Activated CD8-positive, alpha-beta memory T cell treated with anti-CD3 and anti-CD28 coated beads, Interleukin-2, amount 50 U/mL, for 1 hour (primary cell): ENCODE measurements around the gene CCDC158.
"Not testable (repeated sequence)": the region's sequence is repeated elsewhere in the genome, so short reads cannot be mapped to it uniquely, and the experiment has no call there.

ENCODE experiments used
- DNase-seq: peaks from one replicate; pipeline ENCODE4 v3.0.0-alpha.2; 2020; ENCODE audit errors: extremely low read depth

CCDC158 gene

DNA sequence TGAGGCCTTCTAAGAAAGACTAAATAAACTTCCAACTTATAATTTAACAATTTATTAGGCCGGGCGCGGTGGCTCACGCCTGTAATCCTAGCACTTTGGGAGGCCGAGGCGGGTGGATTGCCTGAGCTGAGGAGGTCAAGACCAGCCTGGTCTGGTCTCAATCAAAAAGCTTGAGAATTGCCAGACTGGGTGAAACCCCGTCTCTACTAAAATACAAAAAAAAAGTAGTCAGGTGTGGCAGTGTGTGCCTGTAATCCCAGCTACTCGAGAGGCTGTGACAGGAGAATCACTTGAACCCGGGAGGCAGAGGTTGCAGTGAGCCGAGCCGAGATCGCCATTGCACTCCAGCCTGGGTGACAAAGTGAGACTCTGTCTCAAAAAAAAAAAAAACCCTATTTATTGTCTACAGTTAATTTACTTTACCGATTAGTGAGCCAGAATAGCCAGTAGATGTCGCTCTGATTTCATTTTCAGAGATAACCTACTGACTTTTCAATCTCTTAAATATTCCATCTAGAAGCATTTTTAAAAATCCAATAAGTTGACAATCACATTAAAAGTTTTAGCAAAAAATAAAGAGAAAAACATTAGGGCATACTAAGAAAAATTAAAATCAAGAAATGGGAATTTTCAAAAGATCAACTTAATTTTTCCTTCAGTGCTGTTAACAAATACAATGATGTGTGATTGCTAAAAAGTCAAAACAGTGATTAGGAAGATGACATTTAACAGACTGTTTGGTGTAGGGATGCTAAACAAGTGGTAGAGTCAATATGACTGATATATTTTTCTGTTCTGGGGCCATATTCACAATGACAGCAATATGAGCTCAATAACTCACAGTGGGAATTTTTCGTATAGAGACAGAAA, 9.8 kb upstream of the CCDC158 start:
- DNase-seq, result no peak

DNA sequence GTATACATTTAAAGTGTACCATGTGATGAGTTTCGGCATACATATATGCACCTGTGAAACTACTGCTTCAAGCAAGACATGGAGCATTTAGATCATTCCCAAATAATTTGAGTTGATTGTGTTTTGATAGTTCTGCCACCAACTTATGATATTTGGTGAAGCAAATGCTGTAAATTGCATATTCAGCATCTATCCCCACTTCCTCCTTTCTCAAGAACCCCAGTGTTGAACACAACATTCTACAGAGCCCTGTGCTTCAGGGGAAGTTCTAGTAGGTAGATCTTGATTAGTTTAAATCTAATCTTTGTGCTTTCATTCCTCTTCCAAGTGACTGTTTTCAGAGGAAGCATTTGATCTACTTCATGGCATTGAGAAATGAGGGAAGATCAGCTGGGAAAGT, 8.7 kb upstream of the CCDC158 start:
- DNase-seq, result no peak

DNA sequence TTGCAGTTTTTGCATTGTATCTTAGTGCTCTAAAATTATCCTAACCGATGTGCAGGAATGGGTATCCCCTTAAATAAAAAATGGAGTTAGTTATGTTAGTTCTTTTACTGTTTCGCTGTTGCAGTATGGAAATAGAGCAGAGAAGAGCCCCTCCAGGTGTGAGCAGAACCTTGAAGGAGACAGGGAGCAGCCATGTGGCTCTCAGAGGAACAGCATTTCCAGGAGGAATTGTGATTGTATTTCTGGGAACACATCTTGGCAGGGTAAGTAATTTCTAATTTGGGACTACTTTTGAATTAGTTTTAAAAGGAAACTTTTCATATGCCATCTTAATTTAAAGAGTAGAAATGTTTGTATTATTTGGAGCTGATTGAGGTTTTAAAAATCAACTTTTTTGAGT, 5.3 kb upstream of the CCDC158 start:
- DNase-seq, result no peak

DNA sequence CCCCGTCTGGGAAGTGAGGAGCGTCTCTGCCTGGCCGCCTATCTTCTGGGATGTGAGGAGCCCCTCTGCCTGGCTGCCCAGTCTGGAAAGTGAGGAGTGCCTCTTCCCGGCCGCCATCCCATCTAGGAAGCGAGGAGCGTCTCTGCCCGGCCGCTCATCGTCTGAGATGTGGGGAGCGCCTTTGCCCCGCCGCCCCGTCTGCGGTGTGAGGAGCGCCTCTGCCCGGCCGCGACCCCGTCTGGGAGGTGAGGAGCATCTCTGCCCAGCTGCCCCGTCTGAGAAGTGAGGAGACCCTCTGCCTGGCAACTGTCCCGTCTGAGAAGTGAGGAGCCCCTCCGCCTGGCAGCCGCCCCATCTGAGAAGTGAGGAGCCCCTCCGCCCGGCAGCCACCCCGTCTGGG, 2.2 kb upstream of the CCDC158 start:
- DNase-seq, result not testable (repeated sequence)

DNA sequence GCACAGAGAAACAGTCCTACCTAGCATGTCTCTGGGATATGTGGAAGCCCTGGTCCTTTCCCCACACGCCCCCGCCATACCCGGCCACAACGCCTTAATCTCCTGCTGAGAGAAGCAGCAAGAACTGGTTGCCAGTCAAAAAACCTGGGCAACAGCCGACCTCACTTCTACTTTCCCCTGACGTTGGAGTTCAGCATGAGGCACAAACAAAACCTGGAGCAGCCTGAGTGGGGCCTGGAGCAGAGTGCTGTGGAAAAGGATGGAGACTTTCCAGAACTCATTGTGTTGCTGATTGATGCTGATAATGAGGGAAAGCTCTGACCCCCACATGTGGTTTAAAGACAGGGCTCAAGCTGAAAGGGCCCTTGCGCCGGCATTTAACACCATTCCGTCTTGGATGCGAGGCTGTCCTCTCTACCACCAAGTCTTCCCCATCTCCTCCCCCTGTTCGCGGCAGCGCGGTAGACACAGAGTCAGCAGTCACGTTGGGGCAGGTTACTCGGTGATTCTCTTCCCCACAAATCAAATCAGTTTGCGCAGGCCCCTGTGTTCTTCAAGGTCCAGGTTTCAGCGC, 666 bp downstream of the CCDC158 start:
- no peak for DNase-seq

DNA sequence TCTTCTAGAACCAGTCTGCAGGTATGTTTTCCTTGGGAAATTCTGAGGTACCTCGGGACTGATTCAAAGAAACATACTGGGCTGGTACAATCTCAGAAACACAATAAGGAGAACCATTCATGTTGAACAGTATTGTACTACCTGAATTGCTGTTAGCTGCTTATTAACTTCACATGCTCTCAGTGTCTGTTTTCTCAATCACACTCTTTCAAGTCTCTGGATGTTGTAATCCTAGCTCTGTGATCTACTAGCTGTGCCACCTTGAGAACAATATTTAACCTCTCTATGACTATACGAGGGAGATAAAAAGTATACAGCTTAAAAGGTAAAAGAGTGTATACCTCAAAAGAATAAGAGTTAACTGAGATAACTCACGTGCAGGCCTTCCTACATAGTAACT, 10.3 kb downstream of the CCDC158 start:
- no peak for DNase-seq

DNA sequence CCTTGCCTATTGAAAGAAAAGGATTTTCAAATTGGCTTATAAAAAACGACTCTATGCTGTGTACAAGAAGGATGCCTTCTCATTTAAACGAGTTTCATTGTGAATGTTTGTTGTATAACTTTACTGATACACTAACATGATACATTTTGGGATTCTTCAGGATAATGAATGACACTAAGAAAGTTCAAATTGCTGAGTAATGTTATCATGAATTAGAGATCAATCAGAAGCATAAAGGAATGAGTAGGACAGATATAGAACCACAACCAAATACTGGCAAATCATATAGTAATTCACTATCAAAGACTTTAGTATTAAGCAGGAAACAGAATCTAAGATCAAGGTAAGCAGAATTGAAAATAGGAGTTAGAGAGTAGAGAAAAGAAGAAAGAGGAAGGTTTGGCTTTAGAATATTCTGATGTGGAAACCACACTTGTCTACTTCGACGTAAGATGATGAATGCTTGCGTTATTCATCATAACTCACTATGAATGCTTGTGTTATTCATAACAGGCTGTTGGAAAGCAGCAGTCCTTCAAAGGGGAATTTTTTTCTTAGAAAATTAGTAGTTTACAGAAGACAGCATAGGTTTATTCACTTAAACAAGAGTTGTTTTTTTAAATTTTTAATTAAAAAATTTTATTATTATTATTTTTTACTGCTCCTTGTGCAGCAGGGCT, 13.4 kb downstream of the CCDC158 start:
- no peak for DNase-seq

DNA sequence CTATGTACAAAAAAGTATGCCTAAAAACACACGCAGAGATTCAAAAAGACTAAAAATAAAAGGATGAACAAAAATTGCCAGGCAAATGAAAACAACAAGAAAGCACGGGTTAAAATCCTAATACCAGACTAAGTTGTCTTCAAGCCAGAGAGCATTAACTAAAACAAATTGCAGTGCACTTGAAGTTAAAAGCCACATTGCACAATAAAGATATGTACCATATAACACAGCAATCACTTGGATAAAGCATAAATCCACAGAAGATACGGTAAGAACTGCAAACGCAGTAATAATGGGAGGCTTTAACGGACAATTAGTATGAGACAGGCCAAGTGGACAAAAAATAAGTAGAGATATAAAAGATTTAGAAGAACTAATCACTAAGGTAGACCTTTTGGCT, 14.9 kb downstream of the CCDC158 start:
- DNase-seq, result no peak

DNA sequence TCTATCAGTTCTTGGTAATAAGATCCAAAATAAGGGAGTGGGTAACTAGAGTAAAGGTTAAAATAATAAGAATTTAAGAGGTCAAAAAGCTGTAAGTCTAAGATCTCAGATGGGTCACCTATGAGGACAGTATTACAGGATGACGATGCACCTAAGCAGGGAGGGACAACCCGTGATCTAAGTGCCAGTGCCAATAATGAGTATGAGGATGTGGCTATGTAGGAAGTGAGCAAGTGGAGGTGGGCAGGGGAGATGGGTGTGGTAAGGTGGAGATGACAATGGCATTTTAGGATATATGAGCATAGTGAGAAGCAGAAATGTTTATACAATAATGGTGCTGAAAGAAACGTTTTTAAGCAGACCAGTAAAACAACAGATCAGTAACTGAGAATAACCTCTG, 19.3 kb downstream of the CCDC158 start:
- no peak for DNase-seq

DNA sequence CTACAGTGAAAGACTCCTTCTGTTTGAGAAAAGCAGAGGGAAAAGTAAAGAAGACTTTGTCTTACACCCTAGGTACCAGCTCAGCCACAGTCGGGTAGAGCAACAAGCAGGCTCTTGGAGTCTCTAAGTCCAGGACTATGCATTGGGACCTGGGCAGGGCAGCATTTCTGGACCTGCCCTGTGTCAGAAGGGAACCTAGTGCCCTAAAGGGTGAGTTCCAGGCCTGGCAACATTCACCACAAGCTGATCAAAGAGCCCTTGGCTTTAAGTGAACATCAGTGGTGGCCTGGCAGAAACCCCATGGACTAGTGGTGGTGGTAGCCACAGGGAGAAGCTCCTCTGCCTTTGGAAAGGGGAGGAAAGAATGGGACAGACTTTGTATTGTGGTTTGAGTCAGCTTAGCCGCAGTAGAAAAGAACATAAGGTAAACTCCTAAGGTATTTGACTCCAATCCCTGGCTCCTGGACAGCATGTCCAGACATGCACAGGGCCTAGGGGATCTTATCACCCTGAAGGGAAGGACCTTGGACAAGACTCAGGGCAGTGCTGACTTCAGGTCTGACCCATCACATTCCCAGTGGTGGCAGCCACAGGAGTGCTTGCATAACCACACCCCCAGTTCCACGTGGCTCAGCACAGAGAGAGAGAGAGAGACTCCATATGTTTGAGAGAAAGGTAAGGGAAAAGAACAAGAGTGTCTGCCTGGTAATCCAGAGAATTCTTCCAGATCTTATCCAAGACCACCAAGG, 32.6 kb downstream of the CCDC158 start:
- DNase-seq, result no peak

DNA sequence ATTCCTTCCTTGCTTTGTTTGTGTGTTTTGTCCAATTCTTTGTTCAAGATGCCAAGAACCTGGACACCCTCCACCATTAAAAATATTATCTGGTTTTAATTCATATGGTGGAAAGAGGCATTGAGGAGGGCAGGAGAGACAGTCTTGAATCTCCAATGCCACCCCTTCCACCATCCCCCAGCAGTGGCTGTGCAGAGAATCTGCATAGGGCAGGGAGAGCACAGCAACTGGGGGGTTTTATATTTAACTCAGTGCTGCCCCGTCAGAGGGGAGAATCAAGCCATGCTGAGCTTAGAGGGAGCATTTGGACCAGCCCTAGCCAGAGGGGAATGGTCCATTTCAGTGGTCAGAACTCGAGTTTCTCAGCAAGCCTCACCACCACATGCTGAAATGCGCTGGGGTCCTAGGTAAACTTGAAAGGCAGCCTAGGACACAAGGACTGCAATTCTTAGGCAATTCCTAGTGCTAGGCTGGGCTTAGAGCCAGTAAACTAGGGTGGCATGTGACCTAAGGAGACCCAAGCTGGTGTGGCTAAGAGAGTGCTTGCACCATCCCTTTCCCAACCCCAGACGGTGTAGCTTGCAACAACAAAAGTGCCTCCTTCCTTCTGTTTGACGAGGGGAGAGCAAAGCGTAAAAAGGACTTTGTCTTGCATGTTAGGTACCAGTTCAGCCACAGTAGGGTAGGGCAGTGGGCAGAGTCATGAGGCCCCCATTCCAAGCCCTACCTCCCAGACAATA, 34.2 kb downstream of the CCDC158 start:
- no peak for DNase-seq

DNA sequence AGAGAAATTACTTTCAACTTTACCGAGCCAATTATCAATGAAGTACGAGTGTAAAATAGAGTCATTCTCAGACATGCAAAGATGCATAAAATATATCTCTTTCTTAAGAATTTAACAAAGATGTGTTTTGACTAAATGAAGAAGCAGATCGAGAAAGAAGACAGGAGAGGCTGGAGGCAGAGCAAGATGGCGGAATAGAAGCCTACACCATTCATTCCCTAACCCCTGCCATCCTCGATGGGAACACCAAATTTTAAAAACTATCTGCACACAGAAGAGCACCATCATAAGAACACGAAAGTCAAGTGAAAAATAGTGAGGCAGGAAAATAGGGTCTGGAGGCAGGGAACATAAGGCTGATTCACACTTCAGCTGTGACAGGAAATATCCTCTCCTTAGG, 35.0 kb downstream of the CCDC158 start:
- DNase-seq, result no peak

DNA sequence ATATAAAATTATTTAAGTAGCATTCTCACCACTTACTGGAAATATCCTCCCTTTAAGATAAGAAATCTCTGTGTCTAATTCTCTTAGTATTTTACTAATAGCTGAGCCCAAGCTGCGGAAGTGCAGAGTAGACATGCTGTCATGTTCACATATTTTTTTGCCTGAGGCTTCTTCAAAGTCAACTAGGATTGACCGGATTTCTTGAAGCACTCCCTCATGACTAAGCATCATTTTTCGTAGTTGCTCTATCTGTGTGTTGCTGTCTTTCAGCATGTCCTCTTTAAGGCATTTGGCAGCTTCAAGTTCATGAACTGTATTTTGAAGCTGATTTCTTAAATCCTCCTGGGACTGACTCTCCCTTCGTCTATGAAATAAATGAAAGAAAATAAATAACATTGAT, 36.9 kb downstream of the CCDC158 start:
- no peak for DNase-seq

DNA sequence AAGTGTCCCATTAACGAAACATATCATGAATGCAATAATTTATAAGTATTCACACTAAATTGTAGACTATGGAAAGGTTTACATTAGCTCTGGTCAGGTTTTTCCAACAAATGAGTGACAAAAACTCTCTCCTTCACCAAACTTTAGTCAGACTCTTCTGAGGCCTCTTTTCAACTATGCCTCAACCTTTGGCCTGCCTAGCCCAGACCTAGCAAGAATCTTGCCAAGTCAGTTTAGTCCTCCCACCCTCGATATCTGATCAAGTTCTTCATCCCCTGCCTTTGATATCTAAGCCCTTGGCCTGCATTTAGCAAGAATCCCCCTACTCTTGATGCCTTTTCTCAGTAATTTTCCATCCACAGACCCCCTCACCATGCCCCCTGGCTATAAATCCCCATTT, 37.9 kb downstream of the CCDC158 start:
- no peak for DNase-seq

DNA sequence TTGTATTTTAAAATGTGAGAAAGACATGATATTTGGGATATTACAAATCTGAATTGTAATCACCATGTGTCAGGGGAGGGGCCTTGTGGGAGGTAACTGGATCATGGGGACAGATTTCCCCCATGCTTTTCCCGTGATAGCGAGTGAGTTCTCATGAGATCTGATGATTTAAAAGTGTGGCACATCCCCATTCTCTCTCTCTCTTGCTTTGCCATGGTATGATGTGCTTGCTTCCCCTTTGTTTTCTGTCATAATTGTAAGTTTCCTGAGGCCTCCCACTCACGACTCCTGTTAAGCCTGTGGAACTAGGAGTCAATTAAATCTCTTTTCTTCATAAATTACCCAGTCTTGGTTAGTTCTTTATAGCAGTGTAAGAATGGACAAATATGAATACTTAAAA, 39.0 kb downstream of the CCDC158 start:
- no peak for DNase-seq

DNA sequence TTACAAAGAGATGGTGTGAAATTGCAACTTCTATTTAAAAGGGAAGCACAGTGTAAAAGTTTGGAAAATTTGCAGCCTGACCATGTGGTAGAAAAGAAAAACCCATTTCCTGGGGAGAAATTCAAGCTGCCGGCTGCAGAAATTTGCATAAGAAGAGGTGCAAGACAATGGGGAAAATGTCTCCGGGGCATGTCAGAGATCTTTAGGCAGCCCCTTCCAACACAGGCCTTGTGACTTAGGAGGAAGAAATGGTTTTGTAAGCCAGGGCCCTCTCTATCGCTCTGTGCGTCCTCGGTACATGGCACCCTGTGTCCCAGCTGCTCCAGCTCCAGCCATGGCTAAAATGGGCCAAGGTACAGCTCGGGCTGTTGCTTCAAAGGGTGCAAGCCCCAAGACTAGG, 40.4 kb downstream of the CCDC158 start:
- DNase-seq, result no peak

DNA sequence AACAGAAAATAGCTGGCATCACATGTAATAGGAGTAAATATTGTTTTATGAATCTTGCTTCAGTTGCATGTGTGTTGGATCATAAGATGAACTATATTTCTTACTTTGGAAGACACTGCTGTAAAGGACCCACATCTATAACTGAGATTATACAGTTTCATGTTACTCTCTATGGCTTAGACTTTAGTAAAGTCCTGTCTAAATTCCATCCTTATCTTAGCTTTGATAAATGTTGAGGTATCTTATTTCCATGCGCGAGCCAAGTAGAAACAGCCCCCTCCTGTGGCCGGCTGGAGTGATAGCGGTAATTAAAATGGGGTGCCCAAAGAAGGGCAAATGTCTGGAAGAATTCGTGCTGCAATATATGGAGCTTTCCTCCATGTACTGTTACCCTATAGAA, 43.0 kb downstream of the CCDC158 start:
- DNase-seq, result no peak

DNA sequence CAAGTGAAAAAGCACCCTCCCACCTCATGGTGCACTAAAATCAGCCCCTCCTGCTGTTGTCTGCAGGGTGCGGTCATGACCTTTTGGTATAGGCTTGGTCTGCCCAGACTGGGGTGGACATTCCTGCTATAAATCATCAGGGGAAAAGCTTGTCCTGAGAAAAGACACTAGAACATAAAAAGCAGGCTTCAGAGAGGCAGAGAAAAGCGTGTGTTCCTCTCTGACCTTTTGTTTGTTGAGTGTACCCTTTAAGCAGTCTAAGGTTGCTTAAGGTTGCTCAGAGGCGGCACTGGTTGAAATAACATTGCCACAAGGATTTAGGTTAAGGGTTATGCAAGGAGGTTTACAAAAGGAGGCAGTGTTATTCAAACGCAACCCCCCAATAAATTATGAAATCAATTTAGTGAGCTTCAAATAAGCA, 43.5 kb downstream of the CCDC158 start:
- no peak for DNase-seq

DNA sequence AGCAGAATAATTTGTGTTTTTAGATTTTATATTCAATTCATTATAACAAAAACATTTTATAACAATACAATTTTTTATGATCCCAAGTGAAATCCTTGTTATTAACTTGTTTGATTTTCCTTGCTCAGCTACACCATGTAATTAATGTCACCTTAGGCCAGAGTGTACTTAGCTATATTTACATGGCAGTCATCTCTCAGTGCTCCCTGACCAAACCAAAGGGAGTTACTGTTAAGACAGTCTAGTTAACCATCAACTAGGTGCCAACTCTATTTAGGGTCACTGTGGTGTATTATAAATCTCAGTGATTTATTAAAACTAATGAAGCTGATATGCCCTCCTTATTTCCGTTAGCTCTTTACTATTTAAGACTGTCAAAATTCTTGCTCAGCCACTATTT, 44.4 kb downstream of the CCDC158 start:
- DNase-seq, result no peak

DNA sequence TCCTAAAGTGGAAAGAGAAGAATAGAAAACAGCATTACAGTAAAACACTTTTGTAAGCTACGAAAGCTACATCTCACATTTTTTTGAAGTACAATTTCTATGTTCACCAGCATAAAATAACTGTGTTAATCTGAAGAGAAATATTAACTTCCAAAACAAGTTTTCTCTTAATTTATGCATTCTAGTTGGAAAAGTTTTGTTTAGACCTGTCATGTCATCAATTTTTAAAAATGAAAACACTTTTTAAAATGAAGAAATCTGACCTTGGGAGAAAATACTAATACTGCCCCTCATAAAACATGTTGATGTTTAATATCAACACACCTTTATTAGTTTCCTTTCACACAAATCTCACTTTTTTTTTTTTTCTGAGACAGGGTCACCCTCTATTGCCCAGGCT, 45.2 kb downstream of the CCDC158 start:
- DNase-seq, result no peak

DNA sequence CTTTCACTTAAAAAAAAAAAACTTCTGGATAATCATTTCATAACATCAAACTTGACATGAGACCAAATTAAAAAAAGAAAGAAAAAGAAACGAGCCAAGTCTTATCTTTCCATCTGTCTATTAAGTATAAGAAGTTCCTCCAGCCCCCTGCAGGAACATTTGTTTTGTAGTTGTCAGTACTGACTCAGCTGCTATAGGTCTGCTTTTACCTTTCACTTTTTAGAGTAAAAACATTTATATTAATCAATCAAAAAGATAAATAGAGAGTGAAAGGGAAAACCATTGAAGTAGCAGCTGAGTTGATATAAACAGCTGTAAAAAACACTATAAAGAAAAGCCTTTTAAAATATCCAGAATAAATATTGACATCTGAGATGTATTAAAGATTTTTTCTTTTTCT, 46.1 kb downstream of the CCDC158 start:
- DNase-seq, result no peak
